HCT116 (cell line): Measurements from ENCODE around the gene TIPARP. TPM values are rescaled to one million over a fixed set of nuclear protein-coding genes. Genes with fewer than 3 reads are reported as not detected.
"Not testable (repeated sequence)": the region's sequence is repeated elsewhere in the genome, so short reads cannot be mapped to it uniquely, and the experiment has no call there.

Experiments
- ATAC-seq: fragments of 200-7000 bp; cut with Tn5 transposase; 2 replicates; pipeline ENCODE4 v1.9.1; 2020; ENCODE audit warnings: mild to moderate bottlenecking, moderate library complexity
- BruUV-seq: library from RNA; stranded (reverse); fragments of 400-500 nt; replicated peaks from 2 replicates; lab custom pipeline; 2021; lab: Mats Ljungman, UMichigan
- CTCF ChIA-PET: fragments of 300-600 bp; sonication (Branson Sonifier 250); formaldehyde crosslinking; loops from one replicate; lab custom pipeline; 2021; ENCODE audit warnings: antibody characterized with exemption; lab: Charles Lee
- POLR2A ChIA-PET: fragments of 300-600, 350-600 bp; sonication (Branson Sonifier 250); formaldehyde crosslinking; loops from one replicate; lab custom pipeline; 2021; ENCODE audit warnings: antibody characterized with exemption; lab: Charles Lee
- RAD21 ChIA-PET, 2 experiments: fragments of 300-600 bp; sonication (Branson Sonifier 250); formaldehyde crosslinking; loops; one replicate each; lab custom pipeline; 2023; ENCODE audit warnings: low total read pairs in 2 of 2; ENCODE audit not compliant: uncharacterized antibody in 2 of 2, unreplicated experiment in 2 of 2, low non-redundant PET in 1 of 2; lab: Charles Lee
- DNase-seq: peaks from one replicate; pipeline ENCODE4 v3.0.0-alpha.2; 2010; ENCODE audit warnings: low read depth, low spot score
- H2AFZ ChIP-seq: fragments of 200-600 bp; shearing (Covaris generic), sonication (generic); 2 replicates; pipeline ENCODE4 v1.6.1; 2017; ENCODE audit warnings: low read depth, mixed run types, mixed read lengths, antibody characterized with exemption, low read length; ENCODE audit not compliant: poor library complexity, severe bottlenecking
- H3K27ac ChIP-seq: 2 replicates; pipeline ENCODE4 v1.5.1; 2012; ENCODE audit warnings: low read depth, low read length
- H3K27me3 ChIP-seq: fragments of 200-600 bp; sonication (generic); 2 replicates; pipeline ENCODE4 v1.6.1; 2016; ENCODE audit warnings: mixed run types, low read length, mixed read lengths; ENCODE audit not compliant: insufficient read depth
- H3K36me3 ChIP-seq, 2 experiments: fragments of 200-500 bp in 1 of 2; fragments of 200-600 bp in 1 of 2; sonication (Bioruptor generic) in 1 of 2; sonication (generic) in 1 of 2; 2 replicates each; pipeline versions ENCODE4 v1.5.1 to v1.6.1; 2014 to 2016; ENCODE audit warnings: low read length in 2 of 2, inconsistent platforms in 1 of 2, mixed read lengths in 1 of 2, mixed run types in 1 of 2; ENCODE audit not compliant: insufficient read depth in 2 of 2, control insufficient read depth in 1 of 2
- H3K4me1 ChIP-seq, 2 experiments: fragments of 200-600 bp in 1 of 2; sonication (generic) in 1 of 2; 2 replicates each; pipeline versions ENCODE4 v1.5.1 to v1.6.1; 2012 to 2017; ENCODE audit warnings: low read length in 2 of 2, inconsistent platforms in 1 of 2, mild to moderate bottlenecking in 1 of 2, mixed read lengths in 1 of 2, mixed run types in 1 of 2, moderate library complexity in 1 of 2; ENCODE audit not compliant: insufficient read depth in 2 of 2, control insufficient read depth in 1 of 2
- H3K4me2 ChIP-seq: fragments of 200-600 bp; sonication (generic); 2 replicates; pipeline ENCODE4 v1.6.1; 2017; ENCODE audit warnings: mixed run types, low read length, mixed read lengths
- H3K4me3 ChIP-seq, 2 experiments: fragments of 200-600 bp in 1 of 2; sonication (generic) in 1 of 2; replicated peaks in 1 of 2; 2 replicates each; pipeline ENCODE4 v1.5.1; 2011 to 2016; ENCODE audit warnings: low read length in 2 of 2, control low read depth in 1 of 2, low read depth in 1 of 2, mild to moderate bottlenecking in 1 of 2, mixed read lengths in 1 of 2, mixed run types in 1 of 2
- H3K79me2 ChIP-seq: fragments of 200-600 bp; sonication (generic); 2 replicates; pipeline ENCODE4 v1.6.1; 2017; ENCODE audit warnings: mild to moderate bottlenecking, mixed run types, low read length, moderate library complexity, mixed read lengths; ENCODE audit not compliant: insufficient read depth
- H3K9ac ChIP-seq: fragments of 200-600 bp; sonication (generic); 2 replicates; pipeline ENCODE4 v1.6.1; 2016; ENCODE audit warnings: low read length, mixed read lengths
- H3K9me2 ChIP-seq: fragments of 200-600 bp; sonication (generic), shearing (Covaris generic); 2 replicates; pipeline ENCODE4 v1.6.1; 2017; ENCODE audit warnings: mixed run types, mild to moderate bottlenecking, moderate library complexity; ENCODE audit not compliant: insufficient read depth
- H3K9me3 ChIP-seq, 2 experiments: fragments of 200-500 bp in 1 of 2; fragments of 200-600 bp in 1 of 2; sonication (Bioruptor generic) in 1 of 2; sonication (generic) in 1 of 2; 2 replicates each; pipeline ENCODE4 v1.6.1; 2014 to 2017; ENCODE audit warnings: low read length in 2 of 2, mixed read lengths in 2 of 2, inconsistent platforms in 1 of 2, low read depth in 1 of 2, mild to moderate bottlenecking in 1 of 2, mixed run types in 1 of 2, moderate library complexity in 1 of 2; ENCODE audit not compliant: control insufficient read depth in 1 of 2, insufficient read depth in 1 of 2
- H4K20me1 ChIP-seq: fragments of 200-600 bp; sonication (generic), shearing (Covaris generic); 2 replicates; pipeline ENCODE4 v1.6.1; 2017; ENCODE audit warnings: mixed run types, mild to moderate bottlenecking, moderate library complexity; ENCODE audit not compliant: insufficient read depth
- CBX3 ChIP-seq: IDR thresholded peaks from 2 replicates; pipeline ENCODE4 v1.6.1; 2012; ENCODE audit warnings: low read depth
- ELF1 ChIP-seq: IDR thresholded peaks from 2 replicates; pipeline ENCODE4 v1.6.1; 2012; ENCODE audit warnings: low read depth, borderline replicate concordance
- EZH2 ChIP-seq: fragments of 200-600 bp; sonication (generic); IDR thresholded peaks from 2 replicates; pipeline ENCODE4 v1.6.1; 2017; ENCODE audit warnings: antibody characterized with exemption, mixed run types
- EZH2phosphoT487 ChIP-seq: fragments of 200-600 bp; IDR thresholded peaks from 2 replicates; pipeline ENCODE4 v1.6.1; 2018; ENCODE audit warnings: antibody characterized with exemption, borderline replicate concordance
- JUND ChIP-seq: IDR thresholded peaks from 2 replicates; pipeline ENCODE4 v1.6.1; 2012
- RAD21 ChIP-seq: IDR thresholded peaks from 2 replicates; pipeline ENCODE4 v1.6.1; 2012; ENCODE audit warnings: low read depth, mild to moderate bottlenecking
- SP1 ChIP-seq: IDR thresholded peaks from 2 replicates; pipeline ENCODE4 v1.6.1; 2012; ENCODE audit warnings: low read depth
- SRF ChIP-seq: IDR thresholded peaks from 2 replicates; pipeline ENCODE4 v1.6.1; 2012; ENCODE audit warnings: low read depth
- YY1 ChIP-seq: IDR thresholded peaks from 2 replicates; pipeline ENCODE4 v1.6.1; 2011; ENCODE audit warnings: low read length, low read depth, moderate library complexity, mild to moderate bottlenecking; ENCODE audit not compliant: insufficient replicate concordance; ENCODE audit errors: extremely low read depth
- ZFX ChIP-seq: fragments of 450-650 bp; IDR thresholded peaks from 2 replicates; pipeline ENCODE4 v1.6.1; 2017
- intact Hi-C: fragments of 100-400 bp; cut with micrococcal nuclease; formaldehyde crosslinking; loops from 2 replicates; pipeline ENCODE4 v1.10.0; 2022
- total RNA-seq: library from RNA; stranded (reverse); gene quantifications from one replicate; pipeline ENCODE4 v1.2.1, GENCODE V29; 2021; ENCODE audit not compliant: unreplicated experiment
- TF ChIP-seq, protein P1 (sequence below): IDR thresholded peaks from 2 replicates; pipeline ENCODE4 v1.6.1; 2012
- TF ChIP-seq, protein P2 (sequence below), 3 experiments: fragments of 200-600 bp in 1 of 3; sonication (generic) in 1 of 3; IDR thresholded peaks in 2 of 3; conservative IDR thresholded peaks in 1 of 3; 2 replicates each; pipeline ENCODE4 v1.5.1; 2012 to 2017; ENCODE audit warnings: low read depth in 2 of 3, low read length in 2 of 3, antibody characterized with exemption in 1 of 3, borderline replicate concordance in 1 of 3, control low read depth in 1 of 3, mild to moderate bottlenecking in 1 of 3, mixed read lengths in 1 of 3, mixed run types in 1 of 3, moderate library complexity in 1 of 3; ENCODE audit not compliant: insufficient read depth in 1 of 3

Gene TIPARP
- total RNA-seq, 1 experiment from 2014 or later = 51.3 TPM

DNA sequence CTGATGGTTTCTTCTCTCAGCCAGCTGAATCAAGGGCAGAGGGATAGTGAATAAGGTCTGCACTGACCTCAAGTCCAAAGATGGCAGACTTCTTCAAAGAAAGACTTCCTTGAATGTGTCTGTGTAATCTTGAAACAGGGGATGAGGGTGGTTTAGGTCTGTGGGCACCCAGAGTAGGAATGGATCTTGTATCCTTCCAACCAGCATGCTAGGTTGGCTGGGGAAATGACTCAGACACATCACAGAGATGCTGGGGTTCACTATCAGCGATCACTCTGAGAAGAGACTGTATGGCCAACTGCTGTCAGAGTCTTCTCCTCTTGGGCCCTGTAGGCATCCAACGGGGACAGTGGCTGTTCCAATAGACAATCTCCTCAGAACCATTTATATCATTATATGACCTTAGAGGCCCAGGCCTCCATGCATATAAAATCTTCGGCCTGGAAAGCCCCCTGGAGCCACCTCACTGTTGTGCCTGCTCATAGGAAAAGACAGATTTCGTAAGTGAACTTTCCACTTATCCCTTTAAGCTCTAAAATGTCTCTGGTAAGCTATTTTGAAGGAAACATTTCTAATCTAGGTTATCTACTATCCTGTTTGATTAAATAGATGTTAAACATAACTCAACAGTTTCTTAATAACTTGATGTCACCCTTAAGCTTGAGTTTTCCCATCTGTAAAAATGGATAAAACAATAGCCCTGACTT is 58.5 kb downstream of the TIPARP start (continued):
- no peak for TF ChIP-seq CBX3
- no peak for TF ChIP-seq RAD21
- TF ChIP-seq EZH2phosphoT487 = no peak
- no peak for TF ChIP-seq ZFX
- TF ChIP-seq, all 23 proteins: peak for 0

DNA sequence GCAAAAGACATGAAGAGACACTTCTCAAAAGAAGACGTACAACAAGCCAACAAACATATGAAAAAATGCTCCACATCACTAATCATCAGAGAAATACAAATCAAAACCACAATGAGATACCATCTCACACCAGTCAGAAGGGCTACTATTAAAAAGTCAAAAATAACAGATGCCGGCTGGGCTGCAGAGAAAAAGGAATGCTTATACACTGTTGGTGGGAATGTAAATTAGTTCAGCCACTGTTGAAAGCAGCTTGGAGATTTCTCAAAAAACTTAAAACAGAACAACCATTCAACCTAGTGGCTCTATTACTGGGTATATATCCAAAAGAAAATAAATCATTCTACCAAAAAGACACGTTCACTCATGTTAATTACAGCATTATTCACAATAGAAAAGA is 60.3 kb downstream of the TIPARP start:
- intact Hi-C loops, H3K27ac ChIP-seq, H3K9me2 ChIP-seq, H3K4me3 ChIP-seq, H3K4me2 ChIP-seq, H3K9ac ChIP-seq, H4K20me1 ChIP-seq, H3K27me3 ChIP-seq, H3K79me2 ChIP-seq, CTCF ChIA-PET, H3K36me3 ChIP-seq, POLR2A ChIA-PET, ATAC-seq, RAD21 ChIA-PET, BruUV-seq, H2AFZ ChIP-seq, H3K9me3 ChIP-seq, DNase-seq, H3K4me1 ChIP-seq: not testable (repeated sequence)

DNA sequence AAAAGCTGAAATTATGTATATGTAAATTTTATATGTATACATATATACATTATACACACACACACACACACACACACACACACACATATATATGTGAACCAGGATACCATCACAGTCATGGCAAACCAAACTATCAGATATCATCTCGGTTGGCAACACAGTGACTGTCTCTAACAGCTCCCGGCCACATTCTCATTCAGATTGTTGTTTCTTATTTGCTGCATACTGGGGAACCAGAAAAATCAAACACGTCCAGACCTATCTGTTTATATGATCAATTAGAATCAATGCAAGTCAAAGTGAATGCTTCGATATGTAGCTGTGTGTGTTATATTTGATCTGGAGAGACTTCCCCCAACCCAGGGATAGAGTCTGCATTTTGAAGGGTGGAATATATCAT is 61.1 kb downstream of the TIPARP start:
- ATAC-seq = no peak
- CTCF ChIA-PET = no interaction called here
- intact Hi-C loops = no loop called here
- Histone ChIP-seq H3K4me1 (no peaks in the 10 kb centered on the region), H3K9me2 (no peaks in the 10 kb centered on the region), H4K20me1 (no peaks in the 10 kb centered on the region), H3K27ac (no peak overlapping the region), H3K4me3 (no peak overlapping the region), H2AFZ (no peak overlapping the region), H3K4me2 (no peak overlapping the region), H3K9ac (no peak overlapping the region), H3K27me3 (no peaks in the 10 kb centered on the region), H3K36me3 (no peaks in the 10 kb centered on the region), H3K79me2 (no peaks in the 10 kb centered on the region), H3K9me3 (no peaks in the 10 kb centered on the region)
- TF ChIP-seq SP1 (no peak), CBX3 (no peak), SRF (no peak), JUND (no peak), YY1 (no peak), ZFX (no peak), RAD21 (no peak), ELF1 (no peak), EZH2 (no peak)
- TF ChIP-seq, protein P1, sequence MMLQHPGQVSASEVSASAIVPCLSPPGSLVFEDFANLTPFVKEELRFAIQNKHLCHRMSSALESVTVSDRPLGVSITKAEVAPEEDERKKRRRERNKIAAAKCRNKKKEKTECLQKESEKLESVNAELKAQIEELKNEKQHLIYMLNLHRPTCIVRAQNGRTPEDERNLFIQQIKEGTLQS = no peak
- TF ChIP-seq, protein P2, sequence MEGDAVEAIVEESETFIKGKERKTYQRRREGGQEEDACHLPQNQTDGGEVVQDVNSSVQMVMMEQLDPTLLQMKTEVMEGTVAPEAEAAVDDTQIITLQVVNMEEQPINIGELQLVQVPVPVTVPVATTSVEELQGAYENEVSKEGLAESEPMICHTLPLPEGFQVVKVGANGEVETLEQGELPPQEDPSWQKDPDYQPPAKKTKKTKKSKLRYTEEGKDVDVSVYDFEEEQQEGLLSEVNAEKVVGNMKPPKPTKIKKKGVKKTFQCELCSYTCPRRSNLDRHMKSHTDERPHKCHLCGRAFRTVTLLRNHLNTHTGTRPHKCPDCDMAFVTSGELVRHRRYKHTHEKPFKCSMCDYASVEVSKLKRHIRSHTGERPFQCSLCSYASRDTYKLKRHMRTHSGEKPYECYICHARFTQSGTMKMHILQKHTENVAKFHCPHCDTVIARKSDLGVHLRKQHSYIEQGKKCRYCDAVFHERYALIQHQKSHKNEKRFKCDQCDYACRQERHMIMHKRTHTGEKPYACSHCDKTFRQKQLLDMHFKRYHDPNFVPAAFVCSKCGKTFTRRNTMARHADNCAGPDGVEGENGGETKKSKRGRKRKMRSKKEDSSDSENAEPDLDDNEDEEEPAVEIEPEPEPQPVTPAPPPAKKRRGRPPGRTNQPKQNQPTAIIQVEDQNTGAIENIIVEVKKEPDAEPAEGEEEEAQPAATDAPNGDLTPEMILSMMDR (IDR thresholded peaks at IDR 0.05 in 2 of 3, conservative IDR thresholded peaks at IDR 0.05 in 1 of 3; ENCODE audit: borderline replicate concordance in 1 of 3, insufficient read depth in 1 of 3, low read depth in 2 of 3, low read length in 2 of 3) = no peak
- no TSS peak for BruUV-seq
- DNase-seq = no peak
- POLR2A ChIA-PET = no interaction called here
- RAD21 ChIA-PET = no interaction called here
